ENCODE data around the gene MPST. TPM values are rescaled to one million over a fixed set of nuclear protein-coding genes. Genes with fewer than 3 reads are reported as not detected.

Gene MPST
- total and polyA plus RNA-seq, 12 donors = 27.1 to 192 (median 47.0) TPM

DNA sequence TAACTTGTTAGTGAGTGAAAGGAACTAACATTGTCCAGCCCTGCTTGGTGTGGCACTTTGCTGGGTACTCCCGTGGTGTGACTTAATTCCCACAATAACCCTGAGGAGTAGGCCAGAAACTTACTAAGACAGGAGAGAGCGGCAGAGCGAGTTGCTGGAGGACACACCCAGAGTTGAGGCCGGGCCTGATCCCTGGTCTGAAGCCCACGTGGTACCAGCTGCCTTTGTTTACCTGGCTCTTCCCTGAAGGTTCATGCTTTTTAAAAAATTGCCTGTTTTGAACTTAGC lies 594 bp downstream of the MPST start:
- peaks cover 20 to 71% (median 61%) of the 10 kb centered on the region in 9 donors for H3K4me1 ChIP-seq
- WGBS, 2 donors = 0 to 2% methylated on average over 5 of the region's 5 CpGs
- H3K9me3 ChIP-seq = no peaks in the 10 kb centered on the region
- H3K27ac ChIP-seq = peak overlapping the region; percentile 82 to 98 (median 93)
- TF ChIP-seq, protein P1, sequence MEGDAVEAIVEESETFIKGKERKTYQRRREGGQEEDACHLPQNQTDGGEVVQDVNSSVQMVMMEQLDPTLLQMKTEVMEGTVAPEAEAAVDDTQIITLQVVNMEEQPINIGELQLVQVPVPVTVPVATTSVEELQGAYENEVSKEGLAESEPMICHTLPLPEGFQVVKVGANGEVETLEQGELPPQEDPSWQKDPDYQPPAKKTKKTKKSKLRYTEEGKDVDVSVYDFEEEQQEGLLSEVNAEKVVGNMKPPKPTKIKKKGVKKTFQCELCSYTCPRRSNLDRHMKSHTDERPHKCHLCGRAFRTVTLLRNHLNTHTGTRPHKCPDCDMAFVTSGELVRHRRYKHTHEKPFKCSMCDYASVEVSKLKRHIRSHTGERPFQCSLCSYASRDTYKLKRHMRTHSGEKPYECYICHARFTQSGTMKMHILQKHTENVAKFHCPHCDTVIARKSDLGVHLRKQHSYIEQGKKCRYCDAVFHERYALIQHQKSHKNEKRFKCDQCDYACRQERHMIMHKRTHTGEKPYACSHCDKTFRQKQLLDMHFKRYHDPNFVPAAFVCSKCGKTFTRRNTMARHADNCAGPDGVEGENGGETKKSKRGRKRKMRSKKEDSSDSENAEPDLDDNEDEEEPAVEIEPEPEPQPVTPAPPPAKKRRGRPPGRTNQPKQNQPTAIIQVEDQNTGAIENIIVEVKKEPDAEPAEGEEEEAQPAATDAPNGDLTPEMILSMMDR (IDR thresholded peaks at IDR 0.05) = no peak
- DNase-seq (no peak), ATAC-seq (peak; percentile 13 to 43 (median 22))
- H3K36me3 ChIP-seq = peaks cover 0 to 18% (median 8%) of the 10 kb centered on the region in 9 donors
- no peaks in the 10 kb centered on the region for H3K27me3 ChIP-seq
- intact Hi-C loops (cut with DNase I) = no loop called here
- peak overlapping the region; percentile 65 to 98 (median 89) for H3K4me3 ChIP-seq

DNA sequence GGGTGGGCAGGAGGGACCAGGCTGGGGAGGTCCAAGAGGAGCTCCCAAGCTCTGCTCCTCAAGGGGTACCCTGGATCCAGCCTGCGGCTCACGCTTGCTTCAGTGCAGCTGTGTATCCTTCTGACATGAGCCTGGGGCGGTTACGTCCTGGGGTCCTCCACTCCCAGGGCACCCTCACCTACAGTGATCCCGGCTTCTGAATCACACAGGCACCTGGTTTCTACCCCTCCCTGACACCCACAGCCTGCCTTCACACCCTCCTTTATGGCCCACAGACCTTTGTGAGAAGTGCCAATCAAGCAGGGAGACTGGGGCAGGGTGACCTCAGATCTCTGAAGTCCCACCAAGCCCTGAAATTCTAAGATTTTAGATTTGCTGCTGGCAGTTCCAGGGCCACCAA lies 1.5 kb downstream of the MPST start:
- intact Hi-C loops (cut with DNase I) = no loop called here
- TF ChIP-seq, protein P1 (IDR thresholded peaks at IDR 0.05) = no peak
- Histone ChIP-seq H3K36me3 (peaks cover 0 to 26% (median 8%) of the 10 kb centered on the region in 9 donors), H3K27ac (no peak overlapping the region), H3K4me1 (peaks cover 20 to 71% (median 56%) of the 10 kb centered on the region in 9 donors), H3K4me3 (peak overlapping the region in 1 of 10 donors; percentile 98), H3K27me3 (no peaks in the 10 kb centered on the region), H3K9me3 (no peaks in the 10 kb centered on the region)
- WGBS, 2 donors = 94 to 98% methylated on average over 5 of the region's 5 CpGs
- no peak for DNase-seq
- ATAC-seq = no peak

DNA sequence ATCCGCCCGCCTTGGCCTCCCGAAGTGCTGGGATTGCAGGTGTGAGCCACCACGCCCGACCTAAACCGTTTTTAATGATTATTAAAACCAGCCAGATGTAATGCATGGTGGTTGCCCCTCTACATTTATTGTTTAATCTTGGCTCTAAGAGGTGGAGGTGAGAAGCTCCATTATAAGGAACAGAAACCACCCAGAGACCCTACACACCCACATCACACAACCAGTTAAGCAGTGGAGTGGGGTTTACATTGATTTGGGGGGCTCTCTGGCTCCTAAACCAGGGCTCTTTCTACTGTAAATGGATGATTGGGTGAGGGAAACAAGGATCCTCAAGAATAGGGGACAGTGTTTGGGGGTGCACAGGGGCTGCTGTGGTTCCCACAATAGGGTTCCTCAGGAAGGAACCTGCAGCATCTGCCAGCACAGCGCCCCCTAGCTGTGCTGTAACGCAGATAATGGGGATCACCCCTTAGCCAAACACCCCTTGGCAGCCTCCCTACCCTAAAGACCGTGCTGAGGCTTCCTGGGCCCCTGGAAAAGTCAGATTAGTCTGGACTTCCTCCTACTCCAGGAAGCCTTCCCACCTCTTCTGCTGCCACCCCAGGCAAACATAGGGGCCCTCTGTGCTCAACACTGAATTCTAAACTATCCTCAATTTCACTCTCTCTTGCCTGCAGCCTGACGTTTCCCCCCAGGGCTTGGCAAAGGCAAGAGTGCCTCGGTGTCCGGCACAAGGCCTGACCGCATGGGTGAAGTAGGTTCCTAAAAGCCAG lies 2.4 kb downstream of the MPST start:
- TF ChIP-seq, protein P1 (IDR thresholded peaks at IDR 0.05) = peak; percentile 52 to 85 (median 66)
- H3K27me3 ChIP-seq = no peaks in the 10 kb centered on the region
- peak overlapping the region in 6 of 10 donors; percentile 5 to 64 (median 15) for H3K27ac ChIP-seq
- ATAC-seq (no peak), DNase-seq (no peak)
- H3K9me3 ChIP-seq = no peaks in the 10 kb centered on the region
- intact Hi-C loops (cut with DNase I) = no loop called here
- WGBS, 2 donors = 70 to 75% methylated on average over 13 of the region's 13 CpGs
- H3K36me3 ChIP-seq = peaks cover 0 to 28% (median 8%) of the 10 kb centered on the region in 9 donors
- H3K4me1 ChIP-seq = peaks cover 20 to 74% (median 57%) of the 10 kb centered on the region in 9 donors
- no peak overlapping the region for H3K4me3 ChIP-seq

DNA sequence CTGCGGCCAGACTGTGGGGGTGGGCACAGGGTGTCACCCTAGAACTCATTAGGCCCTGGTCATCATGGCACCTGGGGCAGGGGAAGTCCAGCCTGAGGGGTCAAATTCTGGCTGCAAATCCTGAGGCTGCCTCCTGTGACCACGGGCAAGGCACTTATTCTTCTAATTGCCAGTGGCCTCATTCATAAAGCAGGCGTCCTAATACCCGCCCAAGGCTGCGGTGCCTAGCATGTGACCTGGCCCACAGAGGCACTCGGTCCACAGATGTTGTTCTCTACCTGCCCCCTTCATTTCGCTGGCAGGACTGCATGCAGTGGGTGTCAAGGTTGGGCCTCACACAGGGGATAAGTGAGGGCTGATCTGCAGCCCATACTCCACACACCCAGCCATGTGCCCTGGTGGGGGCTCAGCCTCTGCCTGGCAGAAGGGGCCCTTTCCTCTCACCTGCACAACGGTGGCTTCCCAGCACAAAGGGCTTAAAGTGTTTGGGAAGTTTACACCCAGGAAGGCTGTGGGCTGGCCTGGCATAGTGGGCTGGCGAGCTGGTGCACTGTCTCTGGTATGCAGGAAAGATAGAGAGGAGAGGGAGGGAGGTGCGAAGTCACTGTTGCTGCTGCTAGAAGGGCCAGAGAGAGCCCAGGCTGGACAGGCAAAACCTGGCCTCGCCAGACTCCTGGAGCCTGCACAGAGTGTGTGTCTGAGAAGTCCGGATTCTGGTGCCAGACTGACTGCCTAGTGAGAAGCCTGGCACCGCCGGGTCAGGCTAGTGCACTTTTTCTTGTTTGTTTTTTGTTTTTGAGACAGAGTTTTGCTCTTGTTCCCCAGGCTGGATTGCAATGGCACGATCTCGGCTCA lies 3.2 kb downstream of the MPST start:
- intact Hi-C loops (cut with DNase I) = no loop called here
- ATAC-seq (peak in 3 of 8 donors; percentile 7 to 22 (median 8)), DNase-seq (no peak)

More for the DNA sequence above, 3.2 kb downstream of the MPST start:
- peaks cover 16 to 68% (median 50%) of the 10 kb centered on the region in 9 donors for H3K4me1 ChIP-seq
- H3K9me3 ChIP-seq = no peaks in the 10 kb centered on the region
- H3K4me3 ChIP-seq = no peak overlapping the region
- WGBS, 2 donors = 61 to 74% methylated on average over 16 of the region's 16 CpGs
- H3K36me3 ChIP-seq = peaks cover 0 to 36% (median 8%) of the 10 kb centered on the region in 9 donors
- TF ChIP-seq, protein P1 (IDR thresholded peaks at IDR 0.05) = no peak
- peak overlapping the region in 7 of 10 donors; percentile 5 to 64 (median 39) for H3K27ac ChIP-seq
- no peaks in the 10 kb centered on the region for H3K27me3 ChIP-seq
